ENCODE measurements around the gene CHRNA9.

GRCh38 chr4:40395908-40396793 lies 61.0 kb downstream of the CHRNA9 start:
- TF ChIP-seq CTCF (IDR thresholded peaks at IDR 0.05) (no peak), POLR2A (IDR thresholded peaks at IDR 0.05) (no peak)

Measured in thyroid gland (tissue), 4 donors.